Measurements from ENCODE around the gene EIF3L. TPM values are rescaled to one million over a fixed set of nuclear protein-coding genes. Genes with fewer than 3 reads are reported as not detected.
A peak's percentile ranks its signal among the peaks of the same experiment; 100 is the strongest.

Gene EIF3L
- total RNA-seq, 1 donor from 2014 or later = 732 TPM

DNA sequence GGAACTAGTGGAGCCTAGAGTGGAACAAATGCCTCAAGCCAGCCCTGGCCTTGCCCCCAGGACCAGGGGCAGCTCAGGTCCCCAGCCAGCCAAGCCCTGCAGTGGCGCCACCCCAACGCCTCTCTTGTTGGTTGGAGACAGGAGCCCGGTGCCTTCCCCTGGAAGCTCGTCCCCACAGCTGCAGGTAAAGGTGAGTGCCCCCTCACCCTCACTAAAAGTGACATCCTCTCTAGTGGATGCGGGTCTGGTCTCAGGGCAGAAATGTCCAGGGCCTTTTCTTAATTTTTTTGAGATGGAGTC lies 78.4 kb downstream of the EIF3L start:
- H3K9me3 Mint-ChIP-seq (ENCODE audit: unreplicated experiment) = no peaks in the 10 kb centered on the region
- H3K4me3 Mint-ChIP-seq (ENCODE audit: unreplicated experiment) = no peak overlapping the region
- no peak for DNase-seq (ENCODE audit: low spot score)
- H3K36me3 Mint-ChIP-seq (ENCODE audit: low read depth, unreplicated experiment) = peaks cover 31% of the 10 kb centered on the region
- no peak overlapping the region for H3K27ac Mint-ChIP-seq (ENCODE audit: unreplicated experiment)
- TF ChIP-seq, protein P1, sequence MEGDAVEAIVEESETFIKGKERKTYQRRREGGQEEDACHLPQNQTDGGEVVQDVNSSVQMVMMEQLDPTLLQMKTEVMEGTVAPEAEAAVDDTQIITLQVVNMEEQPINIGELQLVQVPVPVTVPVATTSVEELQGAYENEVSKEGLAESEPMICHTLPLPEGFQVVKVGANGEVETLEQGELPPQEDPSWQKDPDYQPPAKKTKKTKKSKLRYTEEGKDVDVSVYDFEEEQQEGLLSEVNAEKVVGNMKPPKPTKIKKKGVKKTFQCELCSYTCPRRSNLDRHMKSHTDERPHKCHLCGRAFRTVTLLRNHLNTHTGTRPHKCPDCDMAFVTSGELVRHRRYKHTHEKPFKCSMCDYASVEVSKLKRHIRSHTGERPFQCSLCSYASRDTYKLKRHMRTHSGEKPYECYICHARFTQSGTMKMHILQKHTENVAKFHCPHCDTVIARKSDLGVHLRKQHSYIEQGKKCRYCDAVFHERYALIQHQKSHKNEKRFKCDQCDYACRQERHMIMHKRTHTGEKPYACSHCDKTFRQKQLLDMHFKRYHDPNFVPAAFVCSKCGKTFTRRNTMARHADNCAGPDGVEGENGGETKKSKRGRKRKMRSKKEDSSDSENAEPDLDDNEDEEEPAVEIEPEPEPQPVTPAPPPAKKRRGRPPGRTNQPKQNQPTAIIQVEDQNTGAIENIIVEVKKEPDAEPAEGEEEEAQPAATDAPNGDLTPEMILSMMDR (IDR thresholded peaks at IDR 0.05; ENCODE audit: unreplicated experiment) = no peak
- H3K27me3 Mint-ChIP-seq (ENCODE audit: unreplicated experiment) = peaks cover 8% of the 10 kb centered on the region
- peaks cover 5% of the 10 kb centered on the region for H3K4me1 Mint-ChIP-seq (ENCODE audit: unreplicated experiment)

GRCh38 chr22:37929390-37929789 lies 80.2 kb downstream of the EIF3L start:
- Mint-ChIP-seq H3K27me3 (ENCODE audit: unreplicated experiment) (peaks cover 8% of the 10 kb centered on the region), H3K9me3 (ENCODE audit: unreplicated experiment) (no peaks in the 10 kb centered on the region), H3K4me3 (ENCODE audit: unreplicated experiment) (peak overlapping the region; percentile 73), H3K36me3 (ENCODE audit: low read depth, unreplicated experiment) (peaks cover 25% of the 10 kb centered on the region), H3K4me1 (ENCODE audit: unreplicated experiment) (peaks cover 9% of the 10 kb centered on the region), H3K27ac (ENCODE audit: unreplicated experiment) (no peak overlapping the region)
- DNase-seq (ENCODE audit: low spot score) = no peak
- TF ChIP-seq, protein P1 (IDR thresholded peaks at IDR 0.05; ENCODE audit: unreplicated experiment) = no peak

DNA sequence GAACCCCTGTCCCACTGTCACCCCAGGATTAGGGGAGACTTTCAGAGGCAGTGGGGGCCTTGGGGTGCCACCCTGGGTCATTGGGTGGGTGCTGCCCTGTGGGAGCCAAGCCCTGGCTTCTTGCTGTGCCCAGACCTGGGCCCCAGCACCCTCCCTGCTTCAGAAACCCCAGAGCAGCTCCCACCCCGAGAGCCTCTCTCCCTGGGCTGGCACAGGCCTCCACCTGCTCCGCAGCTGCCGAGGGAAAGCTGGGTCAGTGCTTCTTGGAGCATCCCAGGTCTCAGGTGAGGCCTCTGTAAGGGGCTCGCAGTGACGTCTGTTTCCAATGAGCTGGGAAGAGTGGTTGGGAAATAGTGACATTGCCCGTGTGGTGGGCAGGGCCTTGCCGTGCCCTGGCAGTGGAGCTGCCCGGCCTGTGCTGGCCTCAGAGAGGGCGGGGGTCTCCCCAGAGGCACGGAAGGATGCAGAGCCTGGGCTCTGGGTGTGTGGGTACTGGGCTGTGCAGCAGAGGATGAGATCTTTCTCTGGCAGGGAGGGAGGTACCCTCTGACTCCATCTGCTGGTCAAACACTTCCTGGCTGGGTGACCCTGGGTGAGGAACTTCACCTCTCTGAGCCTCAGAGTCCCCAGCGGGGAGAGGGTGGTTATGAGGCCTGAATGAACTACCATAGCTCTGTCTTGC lies 81.2 kb downstream of the EIF3L start:
- H3K4me1 Mint-ChIP-seq (ENCODE audit: unreplicated experiment) = peaks cover 9% of the 10 kb centered on the region
- no peak overlapping the region for H3K27ac Mint-ChIP-seq (ENCODE audit: unreplicated experiment)
- H3K9me3 Mint-ChIP-seq (ENCODE audit: unreplicated experiment) = no peaks in the 10 kb centered on the region
- no peak overlapping the region for H3K4me3 Mint-ChIP-seq (ENCODE audit: unreplicated experiment)
- TF ChIP-seq, protein P1 (IDR thresholded peaks at IDR 0.05; ENCODE audit: unreplicated experiment) = peak; percentile 21
- H3K36me3 Mint-ChIP-seq (ENCODE audit: low read depth, unreplicated experiment) = peaks cover 25% of the 10 kb centered on the region
- H3K27me3 Mint-ChIP-seq (ENCODE audit: unreplicated experiment) = peaks cover 8% of the 10 kb centered on the region
- DNase-seq (ENCODE audit: low spot score) = no peak

DNA sequence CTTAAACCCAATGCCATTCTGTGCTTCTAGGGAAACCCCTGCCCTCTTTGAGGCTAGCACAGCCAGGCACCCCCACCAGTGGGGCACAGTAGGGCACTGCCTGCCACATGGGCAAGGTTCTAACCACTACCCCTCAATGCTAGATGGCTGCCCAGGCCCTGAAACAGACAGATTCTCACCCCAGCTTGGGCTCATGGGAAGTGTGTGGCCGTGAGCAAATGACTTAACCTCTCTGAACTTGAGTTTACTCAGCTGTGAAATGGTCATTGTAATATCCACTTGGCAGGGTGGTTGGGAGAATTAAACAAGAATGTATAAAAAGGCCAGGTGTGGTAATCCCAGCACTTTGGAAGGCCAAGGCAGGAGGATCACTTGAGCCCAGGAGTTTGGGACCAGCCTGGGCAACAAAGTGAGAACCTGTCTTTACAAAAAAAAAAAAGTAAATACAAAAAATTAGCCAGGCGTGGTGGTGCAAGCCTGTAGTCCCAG lies 81.8 kb downstream of the EIF3L start:
- TF ChIP-seq, protein P1 (IDR thresholded peaks at IDR 0.05; ENCODE audit: unreplicated experiment) = no peak
- no peak for DNase-seq (ENCODE audit: low spot score)
- Mint-ChIP-seq H3K9me3 (ENCODE audit: unreplicated experiment) (no peaks in the 10 kb centered on the region), H3K4me1 (ENCODE audit: unreplicated experiment) (peaks cover 9% of the 10 kb centered on the region), H3K4me3 (ENCODE audit: unreplicated experiment) (no peak overlapping the region), H3K36me3 (ENCODE audit: low read depth, unreplicated experiment) (peaks cover 25% of the 10 kb centered on the region), H3K27ac (ENCODE audit: unreplicated experiment) (peak overlapping the region; percentile 21), H3K27me3 (ENCODE audit: unreplicated experiment) (peaks cover 8% of the 10 kb centered on the region)

DNA sequence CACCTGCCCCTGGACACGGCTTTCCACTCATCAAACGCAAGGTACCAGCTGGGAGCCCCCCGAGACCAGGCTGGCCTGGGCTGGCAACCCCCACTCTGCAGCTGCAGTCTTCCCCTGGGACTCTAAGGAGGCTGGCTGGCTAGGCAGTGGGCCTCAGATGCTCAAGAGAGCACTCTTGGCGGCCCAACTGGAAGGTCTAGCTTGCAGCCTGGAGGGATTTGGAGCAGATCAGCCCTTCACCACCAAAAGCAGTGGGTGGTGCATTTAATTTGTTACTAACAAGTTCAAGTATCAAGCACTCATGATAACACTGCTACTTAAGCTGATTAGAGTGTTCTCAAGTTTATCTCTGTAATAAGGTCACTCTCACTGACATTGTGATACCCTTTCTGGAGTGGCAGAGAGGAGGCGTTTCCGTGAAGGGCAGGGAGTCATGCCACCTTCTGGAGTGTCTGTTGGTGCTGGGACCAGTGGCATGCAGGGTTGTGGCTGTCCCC lies 82.7 kb downstream of the EIF3L start:
- Mint-ChIP-seq H3K4me1 (ENCODE audit: unreplicated experiment) (peaks cover 9% of the 10 kb centered on the region), H3K9me3 (ENCODE audit: unreplicated experiment) (no peaks in the 10 kb centered on the region), H3K27ac (ENCODE audit: unreplicated experiment) (peak overlapping the region; percentile 26), H3K36me3 (ENCODE audit: low read depth, unreplicated experiment) (peaks cover 25% of the 10 kb centered on the region), H3K4me3 (ENCODE audit: unreplicated experiment) (peak overlapping the region; percentile 37), H3K27me3 (ENCODE audit: unreplicated experiment) (peaks cover 10% of the 10 kb centered on the region)
- DNase-seq (ENCODE audit: low spot score) = no peak
- TF ChIP-seq, protein P1 (IDR thresholded peaks at IDR 0.05; ENCODE audit: unreplicated experiment) = no peak
